Neural cell (in vitro differentiated cells): ENCODE results near the gene FGF6. TPM values are rescaled to one million over a fixed set of nuclear protein-coding genes. Genes with fewer than 3 reads are reported as not detected.

Source experiments
- H2AFZ ChIP-seq: fragments of 200-600, 300-800 bp; sonication (generic), shearing (Covaris generic); 2 replicates; pipeline ENCODE4 v1.6.0; 2014; ENCODE audit warnings: low read depth, mild to moderate bottlenecking, antibody characterized with exemption, low read length, moderate library complexity
- H3F3A ChIP-seq: fragments of 200-600 bp; shearing (Covaris generic); 2 replicates; pipeline ENCODE4 v1.6.1; 2016; ENCODE audit warnings: mild to moderate bottlenecking, moderate library complexity, mixed read lengths, antibody characterized with exemption, low read length; ENCODE audit not compliant: insufficient read depth, poor library complexity, severe bottlenecking
- H3K27ac ChIP-seq: fragments of 200-600, 300-800 bp; sonication (generic), shearing (Covaris generic); 2 replicates; pipeline ENCODE4 v1.5.1; 2014; ENCODE audit warnings: mild to moderate bottlenecking, low read length, moderate library complexity
- H3K27me3 ChIP-seq: fragments of 300-800, 200-600 bp; sonication (generic), shearing (Covaris generic); 2 replicates; pipeline ENCODE4 v1.6.0; 2014; ENCODE audit warnings: mild to moderate bottlenecking, low read depth, low read length, moderate library complexity; ENCODE audit not compliant: insufficient read depth
- H3K36me3 ChIP-seq: fragments of 300-800, 200-600 bp; sonication (generic), shearing (Covaris generic); 2 replicates; pipeline ENCODE4 v1.5.1; 2014; ENCODE audit warnings: mild to moderate bottlenecking, antibody characterized with exemption, low read length, moderate library complexity; ENCODE audit not compliant: insufficient read depth
- H3K4me2 ChIP-seq: fragments of 300-800, 200-600 bp; sonication (generic), shearing (Covaris generic); 2 replicates; pipeline ENCODE4 v1.6.0; 2014; ENCODE audit warnings: mild to moderate bottlenecking, low read length
- H3K4me3 ChIP-seq: fragments of 300-800, 200-600 bp; sonication (generic), shearing (Covaris generic); 2 replicates; pipeline ENCODE4 v1.5.1; 2014; ENCODE audit warnings: mild to moderate bottlenecking, low read length, moderate library complexity
- H3K79me2 ChIP-seq: fragments of 200-600 bp; shearing (Covaris generic); replicated peaks from 2 replicates; pipeline ENCODE4 v1.6.0; 2014; ENCODE audit warnings: mild to moderate bottlenecking, low read length, moderate library complexity; ENCODE audit not compliant: insufficient read depth
- H3K9ac ChIP-seq: fragments of 300-800, 200-600 bp; sonication (generic), shearing (Covaris generic); 2 replicates; pipeline ENCODE4 v1.6.1; 2016; ENCODE audit warnings: mild to moderate bottlenecking, low read length, mixed read lengths
- H3K9me2 ChIP-seq: fragments of 200-600 bp; shearing (Covaris generic); 2 replicates; pipeline ENCODE4 v1.6.1; 2016; ENCODE audit warnings: mild to moderate bottlenecking, low read length, mixed read lengths; ENCODE audit not compliant: insufficient read depth
- H3K9me3 ChIP-seq: fragments of 200-600, 300-800 bp; sonication (generic), shearing (Covaris generic); 2 replicates; pipeline ENCODE4 v1.6.1; 2016; ENCODE audit warnings: mild to moderate bottlenecking, mixed run types, low read length, moderate library complexity, mixed read lengths
- H4K20me1 ChIP-seq: fragments of 200-600 bp; shearing (Covaris generic); 2 replicates; pipeline ENCODE4 v1.6.1; 2016; ENCODE audit warnings: mild to moderate bottlenecking, mixed run types; ENCODE audit not compliant: insufficient read depth
- CTCF ChIP-seq: fragments of 450-650 bp; IDR thresholded peaks from 2 replicates; pipeline ENCODE4 v1.5.1; 2014; ENCODE audit warnings: antibody characterized with exemption, mild to moderate bottlenecking, moderate library complexity; ENCODE audit not compliant: poor library complexity, severe bottlenecking
- EP300 ChIP-seq: fragments of 450-650 bp; conservative IDR thresholded peaks from 2 replicates; pipeline ENCODE4 v1.6.1; 2014; ENCODE audit warnings: antibody characterized with exemption, mild to moderate bottlenecking, moderate library complexity; ENCODE audit not compliant: poor library complexity, severe bottlenecking
- EZH2 ChIP-seq: fragments of 200-600, 300-800 bp; shearing (Covaris generic), sonication (generic); IDR thresholded peaks from 2 replicates; pipeline ENCODE4 v1.6.1; 2014; ENCODE audit warnings: antibody characterized with exemption, low read length, borderline replicate concordance, mild to moderate bottlenecking; ENCODE audit not compliant: insufficient read depth, poor library complexity, severe bottlenecking
- MXI1 ChIP-seq: fragments of 450-650 bp; conservative IDR thresholded peaks from 2 replicates; pipeline ENCODE4 v1.6.1; 2014; ENCODE audit warnings: antibody characterized with exemption, mild to moderate bottlenecking; ENCODE audit not compliant: poor library complexity, severe bottlenecking
- POLR2AphosphoS5 ChIP-seq: IDR thresholded peaks from 2 replicates; pipeline ENCODE4 v1.6.1; 2012
- RAD21 ChIP-seq: fragments of 450-650 bp; conservative IDR thresholded peaks from 2 replicates; pipeline ENCODE4 v1.6.1; 2014; ENCODE audit warnings: antibody characterized with exemption, mild to moderate bottlenecking, moderate library complexity
- REST ChIP-seq: IDR thresholded peaks from 2 replicates; pipeline ENCODE4 v1.6.1; 2012; ENCODE audit warnings: borderline replicate concordance
- SMC3 ChIP-seq: fragments of 450-650 bp; conservative IDR thresholded peaks from 2 replicates; pipeline ENCODE4 v1.6.1; 2014; ENCODE audit warnings: antibody characterized with exemption, mild to moderate bottlenecking, moderate library complexity; ENCODE audit not compliant: poor library complexity
- TAF1 ChIP-seq: IDR thresholded peaks from 2 replicates; pipeline ENCODE4 v1.6.1; 2012; ENCODE audit warnings: low read depth
- polyA plus RNA-seq: library from polyadenylated mRNA; depleted of rRNA; stranded (reverse); fragments of >200 nt; gene quantifications from 2 replicates; pipeline ENCODE4 v1.2.3, GENCODE V29; 2014

Gene FGF6
- polyA plus RNA-seq, 1 donor from 2014 or later: not detected

- H3K9ac ChIP-seq: no peak overlapping the region
- H4K20me1 ChIP-seq: no peaks in the 10 kb centered on the region
- H3K4me3 ChIP-seq: no peak overlapping the region
- H3K27ac ChIP-seq: no peak overlapping the region
- H3K79me2 ChIP-seq: no peaks in the 10 kb centered on the region
- no peak overlapping the region for H3K4me2 ChIP-seq
- H3K36me3 ChIP-seq: peaks cover 3% of the 10 kb centered on the region
- no peak overlapping the region for H2AFZ ChIP-seq
- no peaks in the 10 kb centered on the region for H3F3A ChIP-seq
- TF ChIP-seq EP300: no peak
- TF ChIP-seq REST: no peak
- TF ChIP-seq TAF1: no peak
- TF ChIP-seq RAD21: no peak
- no peak for TF ChIP-seq CTCF
- no peak for TF ChIP-seq SMC3
- TF ChIP-seq MXI1: no peak
- no peak for TF ChIP-seq EZH2
- no peak for TF ChIP-seq POLR2AphosphoS5
- no peaks in the 10 kb centered on the region for H3K27me3 ChIP-seq
- H3K9me2 ChIP-seq: no peaks in the 10 kb centered on the region
- H3K9me3 ChIP-seq: no peaks in the 10 kb centered on the region
Observed at GRCh38 chr12:4486049-4486699, 40.6 kb upstream of the FGF6 start.

- Histone ChIP-seq H3K9ac (no peak overlapping the region), H3K79me2 (no peaks in the 10 kb centered on the region), H3F3A (no peaks in the 10 kb centered on the region), H3K27ac (no peak overlapping the region), H2AFZ (no peak overlapping the region), H3K9me3 (no peaks in the 10 kb centered on the region), H3K36me3 (peaks cover 3% of the 10 kb centered on the region), H4K20me1 (no peaks in the 10 kb centered on the region), H3K4me3 (no peak overlapping the region), H3K4me2 (no peak overlapping the region), H3K27me3 (no peaks in the 10 kb centered on the region), H3K9me2 (no peaks in the 10 kb centered on the region)
- TF ChIP-seq POLR2AphosphoS5 (no peak), EP300 (no peak), SMC3 (no peak), MXI1 (no peak), TAF1 (no peak), CTCF (no peak), EZH2 (no peak), REST (no peak), RAD21 (no peak)
Observed at GRCh38 chr12:4483885-4484823, 38.5 kb upstream of the FGF6 start.
